Skeletal muscle satellite cell (primary cell): ENCODE measurements around the gene TAF6.

Experiments
- small RNA-seq: library from RNA; depleted of rRNA; stranded (forward); fragments of <200 nt; gene quantifications from one replicate; pipeline ENCODE3, GENCODE V24; 2012

Gene TAF6

Small RNAs within 50 kb of the gene (small RNA-seq; reads per million reads assigned to genes)
- 2,310 reads per million, percentile 99 among the genes with 10 or more reads in this experiment for gene MIR106B
- 554 reads per million, percentile 98 among the genes with 10 or more reads in this experiment for gene MIR25
- gene MIR93, result 2,404 reads per million, percentile 99 among the genes with 10 or more reads in this experiment
